ENCODE measurements around the gene BAX.
"Not testable (repeated sequence)": the region's sequence is repeated elsewhere in the genome, so short reads cannot be mapped to it uniquely, and the experiment has no call there.

Gene BAX

GRCh38 chr19:48954595-48955307 is at the start of gene BAX:
BAX (plus strand) TSS chr19:48954875; CDS start chr19:48954929, 54 bp downstream.
- peak; percentile 94 to 99 for DNase-seq

DNA sequence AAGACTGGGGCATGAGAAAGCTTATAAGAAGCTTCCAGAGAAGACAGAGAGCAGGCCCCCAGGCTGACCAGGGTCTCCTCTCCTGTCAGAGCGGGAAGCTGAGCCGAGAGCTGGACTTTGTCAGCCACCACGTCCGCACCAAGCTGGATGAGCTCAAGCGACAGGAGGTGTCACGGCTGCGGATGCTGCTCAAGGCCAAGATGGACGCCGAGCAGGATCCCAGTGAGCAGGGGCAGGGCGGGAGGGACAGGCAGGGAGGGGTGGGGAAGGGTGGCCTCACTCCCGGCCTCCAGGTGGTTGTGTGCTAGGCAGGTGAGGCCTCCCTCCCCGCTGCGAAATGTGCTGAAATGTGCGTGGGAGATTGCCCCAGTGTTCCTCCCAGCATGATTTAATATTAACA is 49.0 kb upstream of the BAX start:
- no peak for DNase-seq

- DNase-seq: no peak
Observed at GRCh38 chr19:48906324-48906723, 48.4 kb upstream of the BAX start.

DNA sequence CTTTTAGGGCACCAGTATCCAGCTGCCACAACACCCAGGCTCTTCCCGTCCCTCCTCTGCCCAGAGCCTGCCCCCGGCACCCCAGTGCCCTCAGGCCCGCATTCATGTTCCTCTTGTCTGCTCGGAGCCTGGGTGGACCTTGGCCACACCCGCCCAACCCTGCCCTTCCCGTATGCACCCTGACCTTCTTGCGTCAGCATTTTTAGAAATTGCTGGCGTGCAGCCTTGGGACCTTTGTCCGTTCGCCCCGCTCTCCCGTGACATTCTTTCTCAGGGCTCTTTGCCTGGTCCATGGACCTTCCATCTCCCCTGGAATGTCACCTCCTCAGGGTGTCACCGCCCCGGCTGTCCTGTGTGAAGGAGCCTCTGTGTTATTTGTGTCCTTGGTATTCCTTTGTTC is 47.0 kb upstream of the BAX start:
- DNase-seq: no peak

DNA sequence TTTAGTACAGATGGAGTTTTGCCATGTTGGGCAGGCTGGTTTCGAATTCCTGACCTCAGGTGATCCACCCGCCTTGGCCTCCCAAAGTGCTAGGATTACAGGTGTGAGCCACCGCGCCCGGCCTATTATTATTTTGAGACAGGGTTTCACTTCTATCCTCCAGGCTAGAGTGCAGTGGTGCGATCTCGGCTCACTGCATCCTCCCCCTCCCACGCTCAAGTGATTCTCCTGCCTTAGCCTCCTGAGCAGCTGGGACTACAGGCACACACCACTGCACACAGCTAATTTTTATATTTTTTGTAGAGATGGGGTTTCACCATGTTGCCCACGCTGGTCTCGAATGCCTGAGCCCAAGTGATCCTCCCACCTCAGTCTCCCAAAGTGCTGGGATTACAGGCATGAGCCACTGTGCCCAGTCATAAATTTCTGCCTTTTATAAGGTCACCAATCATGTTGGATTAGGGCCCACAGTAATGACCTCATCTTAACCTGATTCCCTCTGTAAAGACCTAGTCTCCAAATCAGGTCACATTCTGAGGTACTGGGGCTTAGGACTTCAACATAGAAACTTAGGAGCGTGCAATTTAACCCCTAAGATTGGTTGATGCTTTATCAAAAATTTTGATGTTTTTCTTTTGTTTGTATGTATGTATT is 45.1 kb upstream of the BAX start:
- not testable (repeated sequence) for DNase-seq

GRCh38 chr19:48910803-48911202 is 43.9 kb upstream of the BAX start:
- DNase-seq: no peak

- no peak for DNase-seq
Observed at GRCh38 chr19:48913114-48913889, 41.4 kb upstream of the BAX start.

GRCh38 chr19:48914181-48914580 is 40.5 kb upstream of the BAX start:
- no peak for DNase-seq

DNA sequence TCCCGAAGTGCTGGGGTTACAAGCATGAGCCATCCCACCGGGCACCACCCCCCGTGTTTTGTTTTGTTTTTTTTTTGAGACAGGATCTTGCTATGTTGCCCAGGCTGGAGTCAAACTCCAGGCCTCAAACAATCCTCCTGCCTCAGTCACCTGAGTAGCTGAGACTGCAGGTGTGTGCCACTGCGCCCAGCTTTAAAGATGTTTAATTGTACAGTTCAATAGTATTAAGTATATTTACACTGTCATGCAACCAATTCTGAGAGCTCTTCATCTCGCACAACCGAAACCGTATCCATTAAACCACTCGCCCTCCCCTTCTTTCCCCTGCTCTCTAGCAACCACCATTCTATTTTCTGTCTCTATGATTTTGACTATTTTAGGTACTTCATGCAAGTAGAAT is 38.9 kb upstream of the BAX start:
- no peak for DNase-seq

DNA sequence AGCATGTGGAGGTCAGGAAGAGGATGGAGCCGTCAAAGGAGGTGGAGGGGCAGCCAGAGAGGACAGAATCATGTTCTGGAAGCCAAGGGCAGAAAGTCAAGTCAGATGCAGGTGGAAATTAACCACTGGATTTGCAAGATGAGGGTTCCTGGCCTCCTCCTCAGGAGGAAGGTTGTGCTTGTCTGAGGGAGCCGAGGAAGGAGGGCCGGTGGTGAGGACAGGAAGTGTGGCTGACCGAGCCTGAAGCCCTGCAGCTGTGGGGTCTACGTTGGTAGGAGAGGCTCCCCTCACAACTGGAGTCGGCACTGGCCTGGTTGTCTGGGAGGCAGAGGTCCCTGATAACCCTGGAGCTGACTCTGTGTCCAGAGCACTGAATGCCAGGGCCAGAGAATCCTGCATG is 36.6 kb upstream of the BAX start:
- no peak for DNase-seq

DNA sequence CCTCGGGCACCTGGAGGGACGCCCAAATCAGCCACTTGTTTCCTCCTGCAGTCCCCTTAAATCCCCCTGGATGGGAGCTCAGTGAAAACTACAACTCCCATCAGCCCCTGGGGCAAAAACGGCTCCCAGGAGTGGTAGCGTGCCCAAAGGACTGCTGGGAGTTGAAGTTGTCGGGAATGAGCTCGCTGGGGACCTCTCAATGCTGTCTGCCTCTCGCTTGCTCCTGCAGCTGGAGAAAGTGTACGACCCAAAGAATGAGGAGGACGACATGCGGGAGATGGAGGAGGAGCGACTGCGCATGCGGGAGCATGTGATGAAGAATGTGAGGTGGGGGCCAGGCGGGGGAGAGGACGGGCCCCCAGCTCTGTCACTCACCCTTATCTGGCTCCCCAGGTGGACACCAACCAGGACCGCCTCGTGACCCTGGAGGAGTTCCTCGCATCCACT is 35.9 kb upstream of the BAX start:
- peak in 1 of 2 experiments; percentile 13 for DNase-seq

GRCh38 chr19:48919271-48919670 is 35.4 kb upstream of the BAX start:
- not testable (repeated sequence) for DNase-seq

DNA sequence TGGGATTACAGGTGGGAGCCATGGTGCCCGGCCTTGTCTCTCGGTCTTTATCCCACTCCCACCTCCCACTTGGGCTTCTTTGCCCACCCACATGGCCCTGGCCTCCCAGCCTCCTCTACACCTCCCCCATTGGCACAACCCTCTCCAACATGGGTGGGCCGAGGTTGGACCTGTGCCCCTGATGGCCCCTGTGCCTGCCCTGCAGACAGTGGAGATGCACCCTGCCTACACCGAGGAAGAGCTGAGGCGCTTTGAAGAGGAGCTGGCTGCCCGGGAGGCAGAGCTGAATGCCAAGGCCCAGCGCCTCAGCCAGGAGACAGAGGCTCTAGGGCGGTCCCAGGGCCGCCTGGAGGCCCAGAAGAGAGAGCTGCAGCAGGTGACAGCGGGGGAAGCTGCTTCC is 33.7 kb upstream of the BAX start:
- no peak for DNase-seq

DNA sequence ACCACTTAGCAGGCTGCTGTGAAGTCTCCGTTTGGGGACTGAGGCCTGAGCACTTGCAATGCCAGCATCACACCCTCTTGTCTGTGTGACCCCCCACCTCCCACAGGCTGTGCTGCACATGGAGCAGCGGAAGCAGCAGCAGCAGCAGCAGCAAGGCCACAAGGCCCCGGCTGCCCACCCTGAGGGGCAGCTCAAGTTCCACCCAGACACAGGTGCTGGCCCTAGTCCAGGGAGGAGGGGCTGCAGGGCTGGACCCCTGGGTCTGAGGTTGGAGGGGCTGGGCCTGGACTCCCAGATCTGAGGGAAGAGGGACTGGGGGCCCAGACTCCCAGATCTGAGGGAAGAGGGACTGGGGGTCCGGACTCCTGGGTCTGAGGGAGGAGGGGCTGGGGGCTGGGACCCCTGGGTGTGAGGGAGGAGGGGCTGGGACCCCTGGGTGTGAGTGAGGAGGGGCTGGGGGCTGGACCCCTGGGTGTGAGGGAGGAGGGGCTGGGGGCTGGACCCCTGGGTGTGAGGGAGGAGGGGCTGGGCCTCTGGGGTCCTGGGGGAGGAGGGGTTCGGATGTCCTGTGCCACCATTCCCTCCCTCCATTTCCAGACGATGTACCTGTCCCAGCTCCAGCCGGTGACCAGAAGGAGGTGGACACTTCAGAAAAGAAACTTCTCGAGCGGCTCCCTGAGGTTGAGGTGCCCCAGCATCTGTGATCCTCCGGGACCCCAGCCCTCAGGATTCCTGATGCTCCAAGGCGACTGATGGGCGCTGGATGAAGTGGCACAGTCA is 32.8 kb upstream of the BAX start:
- DNase-seq: no peak

GRCh38 chr19:48922548-48923490 is 31.9 kb upstream of the BAX start:
- no peak for DNase-seq

- DNase-seq: no peak
Observed at GRCh38 chr19:48925240-48925843, 29.3 kb upstream of the BAX start.

DNA sequence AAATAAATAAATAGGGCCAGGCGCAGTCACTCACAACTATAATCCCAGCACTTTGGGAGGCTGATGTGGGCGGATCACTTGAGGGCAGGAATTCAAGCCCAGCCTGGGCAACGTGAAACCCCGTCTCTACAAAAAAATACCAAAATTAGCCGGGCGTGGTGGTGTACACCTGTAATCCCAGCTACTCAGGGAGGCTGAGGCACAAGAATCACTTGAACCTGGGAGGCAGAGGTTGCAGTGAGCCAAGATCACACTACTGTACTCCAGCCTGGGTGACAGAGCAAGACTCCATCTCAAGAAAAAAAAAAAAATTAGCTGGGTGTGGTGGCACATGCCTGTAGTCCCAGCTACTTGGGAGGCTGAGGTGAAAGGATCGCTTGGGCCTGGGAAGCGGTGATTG is 28.8 kb upstream of the BAX start:
- DNase-seq: not testable (repeated sequence)

DNA sequence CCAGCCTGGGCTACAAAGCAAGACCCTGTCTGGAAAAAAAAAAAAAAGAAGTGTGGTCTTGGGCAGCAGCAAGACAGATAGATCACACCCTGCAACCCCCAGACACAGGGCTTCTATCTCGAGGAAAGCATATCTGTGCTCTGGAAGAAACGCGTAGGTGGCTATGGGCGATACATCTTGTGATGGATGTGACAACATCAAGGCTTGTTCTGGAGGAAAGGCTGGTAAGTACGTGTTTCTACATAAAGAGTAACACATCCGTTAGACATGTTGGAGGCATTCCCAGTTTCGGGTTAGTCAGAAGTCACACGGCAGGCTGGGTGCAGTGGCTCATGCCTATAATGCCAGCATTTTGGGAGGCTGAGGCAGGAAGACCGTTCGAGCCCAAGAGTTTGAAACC is 27.8 kb upstream of the BAX start:
- DNase-seq: peak in 1 of 2 experiments; percentile 19

- not testable (repeated sequence) for DNase-seq
Observed at GRCh38 chr19:48927692-48928091, 27.0 kb upstream of the BAX start.

DNA sequence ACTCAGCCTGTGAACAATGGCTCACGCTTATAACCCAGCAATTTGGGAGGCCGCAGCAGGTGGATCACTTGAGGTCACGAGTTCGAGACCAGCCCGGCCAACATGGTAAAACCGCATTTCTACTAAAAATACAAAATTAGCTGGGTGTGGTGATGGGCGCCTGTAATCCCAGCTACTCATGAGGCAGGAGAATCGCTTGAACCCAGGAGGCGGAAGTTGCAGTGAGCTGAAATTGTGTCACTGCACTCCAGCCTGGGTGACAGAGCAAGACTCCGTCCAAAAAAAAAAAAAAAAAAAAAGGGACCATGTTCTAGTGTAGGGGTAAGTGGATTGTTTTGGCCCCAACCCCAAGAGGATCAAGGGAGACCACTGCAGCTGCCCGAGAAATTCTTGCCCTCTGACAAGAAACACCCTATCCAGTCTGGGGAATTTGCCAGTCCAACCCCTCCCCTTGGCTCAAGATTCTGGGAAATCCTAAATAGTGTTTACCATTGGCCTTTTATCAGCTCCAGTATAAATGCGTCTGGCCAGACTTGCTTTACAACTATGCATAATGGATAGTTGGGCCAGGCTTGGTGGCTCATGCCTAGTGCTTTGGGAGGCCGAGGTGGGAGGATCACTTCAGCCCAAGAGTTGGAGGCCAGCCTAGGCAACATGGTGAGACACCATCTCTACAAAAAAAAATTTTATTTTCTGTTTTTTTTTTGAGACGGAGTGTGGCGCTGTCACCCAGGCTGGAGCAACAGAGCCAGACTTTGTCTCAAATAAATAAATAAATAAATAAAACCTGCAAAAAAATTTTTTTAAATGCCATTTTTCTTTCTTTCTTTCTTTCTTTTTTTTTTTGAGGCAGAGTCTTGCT is 26.3 kb upstream of the BAX start:
- DNase-seq: no peak

All from NCI-H446 (cell line).